Glutamatergic neuron (in vitro differentiated cells): ENCODE data around the gene S100A12. TPM values are rescaled to one million over a fixed set of nuclear protein-coding genes. Genes with fewer than 3 reads are reported as not detected.

Experiments
- DNase-seq: peaks from one replicate; pipeline ENCODE4 v3.0.0; 2022
- H3K27ac Mint-ChIP-seq: one replicate; pipeline ENCODE4 v1.8.0; 2020; ENCODE audit warnings: mild to moderate bottlenecking, mixed read lengths, inconsistent platforms; ENCODE audit not compliant: unreplicated experiment
- H3K27me3 Mint-ChIP-seq: one replicate; pipeline ENCODE4 v1.8.0; 2020; ENCODE audit warnings: mild to moderate bottlenecking, moderate library complexity, mixed read lengths, inconsistent platforms; ENCODE audit not compliant: unreplicated experiment
- H3K36me3 Mint-ChIP-seq: one replicate; pipeline ENCODE4 v1.8.0; 2020; ENCODE audit warnings: mild to moderate bottlenecking, mixed read lengths, inconsistent platforms; ENCODE audit not compliant: unreplicated experiment
- H3K4me1 Mint-ChIP-seq: one replicate; pipeline ENCODE4 v1.8.0; 2020; ENCODE audit warnings: mild to moderate bottlenecking, low read depth, mixed read lengths, inconsistent platforms; ENCODE audit not compliant: unreplicated experiment
- H3K4me3 Mint-ChIP-seq: one replicate; pipeline ENCODE4 v1.8.0; 2020; ENCODE audit warnings: mild to moderate bottlenecking, mixed read lengths, inconsistent platforms; ENCODE audit not compliant: unreplicated experiment
- H3K9me3 Mint-ChIP-seq: one replicate; pipeline ENCODE4 v1.8.0; 2020; ENCODE audit warnings: mild to moderate bottlenecking, moderate library complexity, mixed read lengths, inconsistent platforms; ENCODE audit not compliant: unreplicated experiment
- total RNA-seq: library from RNA; stranded (reverse); fragmentation: NEBNext Ultra II Directional; extraction: Animal tissue kit (Norgen Biotek cat#: 25700); gene quantifications from one replicate; pipeline ENCODE4 v1.2.1, GENCODE V29; 2021; ENCODE audit not compliant: unreplicated experiment
- TF ChIP-seq, protein P1 (sequence below): fragments of 200-600 bp; sonication (generic); IDR thresholded peaks from one replicate; pipeline ENCODE4 v1.5.0; 2021; ENCODE audit not compliant: partially characterized antibody, unreplicated experiment

S100A12 gene
- total RNA-seq, 1 donor from 2014 or later = not detected

DNA sequence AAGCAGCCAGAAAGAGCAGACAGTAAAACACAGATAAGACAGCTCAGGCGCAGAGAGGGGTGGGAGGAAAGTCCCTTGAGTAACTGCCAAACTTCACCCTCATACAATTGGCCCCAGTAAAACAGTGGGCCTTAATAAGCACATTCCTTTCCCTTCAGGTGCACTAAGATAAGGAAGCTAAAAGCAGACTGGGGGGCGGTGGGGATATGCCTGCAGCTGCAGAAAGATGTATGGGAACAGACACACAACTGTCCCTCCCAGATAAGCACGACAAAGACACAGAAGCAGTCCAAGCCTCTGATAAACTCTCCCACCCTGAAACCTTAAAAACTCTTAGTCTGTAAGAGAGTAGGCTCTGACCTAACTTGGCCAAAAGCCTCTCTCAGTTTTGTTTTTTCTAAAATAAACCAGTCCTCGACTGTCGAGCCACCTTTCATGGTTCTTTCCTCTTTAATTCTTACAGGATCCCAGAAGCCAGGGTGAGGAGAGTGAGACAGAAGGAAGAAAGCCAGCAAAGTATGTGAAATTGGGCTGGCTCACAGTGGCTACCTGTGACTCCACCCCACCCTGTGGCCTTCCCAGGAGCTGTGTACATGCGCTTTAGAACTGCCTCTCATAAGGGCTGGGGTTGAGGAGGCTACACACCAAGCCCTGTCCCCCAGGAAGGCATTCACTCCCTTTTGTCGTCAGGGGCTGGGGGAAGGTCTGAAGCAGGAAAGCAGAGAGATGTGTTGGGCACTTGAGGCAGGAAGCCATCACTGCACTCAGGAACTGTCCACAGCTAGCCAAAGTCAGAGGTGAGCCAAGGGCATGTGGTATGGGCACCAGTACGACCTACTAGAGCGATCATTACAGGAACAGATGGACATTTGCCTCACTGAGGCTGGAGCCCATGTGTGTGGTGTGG lies 31.4 kb downstream of the S100A12 start:
- H3K4me1 Mint-ChIP-seq = no peaks in the 10 kb centered on the region
- TF ChIP-seq, protein P1, sequence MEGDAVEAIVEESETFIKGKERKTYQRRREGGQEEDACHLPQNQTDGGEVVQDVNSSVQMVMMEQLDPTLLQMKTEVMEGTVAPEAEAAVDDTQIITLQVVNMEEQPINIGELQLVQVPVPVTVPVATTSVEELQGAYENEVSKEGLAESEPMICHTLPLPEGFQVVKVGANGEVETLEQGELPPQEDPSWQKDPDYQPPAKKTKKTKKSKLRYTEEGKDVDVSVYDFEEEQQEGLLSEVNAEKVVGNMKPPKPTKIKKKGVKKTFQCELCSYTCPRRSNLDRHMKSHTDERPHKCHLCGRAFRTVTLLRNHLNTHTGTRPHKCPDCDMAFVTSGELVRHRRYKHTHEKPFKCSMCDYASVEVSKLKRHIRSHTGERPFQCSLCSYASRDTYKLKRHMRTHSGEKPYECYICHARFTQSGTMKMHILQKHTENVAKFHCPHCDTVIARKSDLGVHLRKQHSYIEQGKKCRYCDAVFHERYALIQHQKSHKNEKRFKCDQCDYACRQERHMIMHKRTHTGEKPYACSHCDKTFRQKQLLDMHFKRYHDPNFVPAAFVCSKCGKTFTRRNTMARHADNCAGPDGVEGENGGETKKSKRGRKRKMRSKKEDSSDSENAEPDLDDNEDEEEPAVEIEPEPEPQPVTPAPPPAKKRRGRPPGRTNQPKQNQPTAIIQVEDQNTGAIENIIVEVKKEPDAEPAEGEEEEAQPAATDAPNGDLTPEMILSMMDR = no peak
- peaks cover 12% of the 10 kb centered on the region for H3K27me3 Mint-ChIP-seq
- H3K4me3 Mint-ChIP-seq = no peak overlapping the region
- DNase-seq = no peak
- peaks cover 7% of the 10 kb centered on the region for H3K36me3 Mint-ChIP-seq
- no peaks in the 10 kb centered on the region for H3K9me3 Mint-ChIP-seq
- no peak overlapping the region for H3K27ac Mint-ChIP-seq

DNA sequence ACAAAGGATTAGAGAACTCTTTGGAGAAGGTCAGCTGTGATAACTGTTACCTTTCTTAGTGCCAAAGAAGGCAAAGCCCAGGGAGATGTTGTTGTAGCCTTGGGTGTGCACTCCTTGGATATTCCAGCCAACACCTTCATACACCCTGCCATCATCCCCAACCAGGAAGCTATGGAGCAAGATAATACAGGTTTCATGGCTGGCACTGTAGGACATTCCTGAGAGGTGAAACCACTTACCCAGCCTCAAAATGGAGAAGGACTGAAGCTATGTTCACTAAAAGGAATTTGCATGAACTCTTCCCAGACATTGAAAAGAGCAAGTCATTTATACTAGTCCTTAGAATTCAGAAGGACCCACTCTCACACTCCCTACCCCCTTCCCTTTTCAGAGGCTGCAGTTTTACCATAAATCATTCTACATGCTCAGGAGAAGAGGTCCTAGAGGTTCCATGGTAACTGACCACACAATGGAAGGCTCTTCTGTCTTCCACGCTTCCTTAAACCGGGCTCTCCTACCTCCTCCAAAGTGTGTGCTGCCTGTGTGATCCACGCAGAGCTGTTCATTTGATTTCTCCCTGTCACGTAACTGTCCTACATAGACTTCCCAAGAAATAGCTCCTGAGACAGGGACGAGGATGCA lies 32.3 kb downstream of the S100A12 start:
- no peak for DNase-seq
- no peaks in the 10 kb centered on the region for H3K4me1 Mint-ChIP-seq
- no peaks in the 10 kb centered on the region for H3K9me3 Mint-ChIP-seq
- no peak overlapping the region for H3K4me3 Mint-ChIP-seq
- peaks cover 11% of the 10 kb centered on the region for H3K27me3 Mint-ChIP-seq
- H3K27ac Mint-ChIP-seq = no peak overlapping the region
- TF ChIP-seq, protein P1 = no peak
- H3K36me3 Mint-ChIP-seq = peaks cover 7% of the 10 kb centered on the region

DNA sequence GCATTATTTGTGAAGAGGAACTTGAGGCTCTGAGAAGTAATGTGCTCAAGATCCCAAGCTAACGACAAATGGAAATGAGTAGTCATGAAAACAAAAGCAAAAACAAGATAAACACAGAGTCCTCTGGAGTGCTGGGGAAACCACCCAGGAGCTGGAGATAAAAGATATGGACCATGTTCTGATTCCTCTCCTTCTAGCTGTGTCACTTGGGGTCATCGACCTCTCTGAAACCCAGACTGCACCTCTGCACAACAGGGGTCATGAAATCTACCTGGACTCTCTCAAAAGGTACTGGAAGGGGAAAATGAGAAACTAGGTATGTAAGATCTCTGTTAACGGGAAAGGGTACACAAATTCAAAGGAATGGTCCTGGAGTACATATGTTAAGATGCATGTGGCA lies 33.2 kb downstream of the S100A12 start:
- H3K4me1 Mint-ChIP-seq = no peaks in the 10 kb centered on the region
- H3K27ac Mint-ChIP-seq = no peak overlapping the region
- no peak overlapping the region for H3K4me3 Mint-ChIP-seq
- TF ChIP-seq, protein P1 = no peak
- peaks cover 7% of the 10 kb centered on the region for H3K36me3 Mint-ChIP-seq
- peaks cover 7% of the 10 kb centered on the region for H3K27me3 Mint-ChIP-seq
- DNase-seq = no peak
- H3K9me3 Mint-ChIP-seq = no peaks in the 10 kb centered on the region

DNA sequence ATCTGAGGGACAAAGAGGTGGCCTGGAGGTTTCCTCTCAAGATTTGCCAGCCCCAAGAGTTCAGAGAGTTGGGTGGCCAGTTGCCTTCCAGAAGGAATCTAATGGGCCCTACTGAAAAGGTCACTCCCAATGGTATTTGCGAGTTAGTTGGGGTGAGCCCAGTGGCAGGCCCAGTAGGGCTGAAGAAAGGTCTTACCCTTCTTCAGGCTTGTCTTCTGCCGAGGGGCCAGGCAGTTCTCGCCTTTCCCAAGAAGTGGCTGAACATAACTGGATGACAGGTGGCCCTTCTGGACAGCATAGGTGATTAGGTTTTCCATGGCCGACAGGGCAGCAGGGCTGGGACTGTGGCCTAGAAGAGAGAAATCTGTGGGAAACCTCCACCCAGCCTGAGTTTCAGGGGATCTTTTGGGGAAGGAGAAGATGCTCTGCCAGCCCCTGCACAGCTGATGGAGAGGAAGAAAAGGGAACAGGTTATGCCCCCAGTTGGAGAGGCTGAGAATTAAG lies 33.9 kb downstream of the S100A12 start:
- no peak for DNase-seq
- H3K9me3 Mint-ChIP-seq = no peaks in the 10 kb centered on the region
- no peak overlapping the region for H3K4me3 Mint-ChIP-seq
- H3K27me3 Mint-ChIP-seq = peaks cover 7% of the 10 kb centered on the region
- TF ChIP-seq, protein P1 = no peak
- peaks cover 7% of the 10 kb centered on the region for H3K36me3 Mint-ChIP-seq
- no peaks in the 10 kb centered on the region for H3K4me1 Mint-ChIP-seq
- no peak overlapping the region for H3K27ac Mint-ChIP-seq

DNA sequence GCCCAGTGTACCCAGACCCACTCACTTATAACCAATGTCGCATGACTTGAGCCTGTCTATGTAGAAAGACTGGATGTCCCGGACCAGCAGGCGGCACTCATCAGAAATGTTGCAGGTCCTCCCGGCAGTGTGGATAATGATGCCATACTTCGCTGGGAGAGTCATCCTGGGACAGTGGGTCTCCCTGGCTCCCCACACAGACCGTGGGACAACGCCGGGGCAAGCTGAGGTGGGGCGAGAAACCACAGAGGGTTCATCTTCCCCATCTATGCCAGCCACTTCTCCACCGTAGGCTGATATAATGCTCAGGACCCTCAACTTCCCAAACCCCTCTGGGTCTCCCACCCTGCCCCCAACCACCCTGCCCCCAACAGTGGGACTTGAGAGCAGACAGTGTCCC lies 35.1 kb downstream of the S100A12 start:
- Mint-ChIP-seq H3K27me3 (peaks cover 11% of the 10 kb centered on the region), H3K9me3 (no peaks in the 10 kb centered on the region), H3K4me1 (no peaks in the 10 kb centered on the region), H3K4me3 (no peak overlapping the region), H3K27ac (no peak overlapping the region), H3K36me3 (peaks cover 7% of the 10 kb centered on the region)
- DNase-seq = no peak
- TF ChIP-seq, protein P1 = no peak
